HepG2 (cell line): ENCODE results near the gene KIF5B. TPM values are rescaled to one million over a fixed set of nuclear protein-coding genes. Genes with fewer than 3 reads are reported as not detected.

ENCODE experiments used
- ATAC-seq: fragments of 200-7000 bp; cut with Tn5 transposase; 3 replicates; pipeline ENCODE4 v1.9.1; 2020; ENCODE audit warnings: mild to moderate bottlenecking, moderate library complexity
- BruUV-seq: library from RNA; stranded (reverse); fragments of 400-500 nt; replicated peaks from 2 replicates; lab custom pipeline; 2021; lab: Mats Ljungman, UMichigan
- CTCF ChIA-PET: fragments of 300-600 bp; formaldehyde crosslinking; extraction: SDS; loops from one replicate; lab custom pipeline; 2021; ENCODE audit warnings: low total read pairs, inconsistent platforms, low intra/inter-chr PET ratio; lab: Yijun Ruan, JAX
- POLR2A ChIA-PET: fragments of 350-600 bp; sonication (Branson Sonifier 250); formaldehyde crosslinking; loops from one replicate; lab custom pipeline; 2020; ENCODE audit warnings: antibody characterized with exemption, inconsistent platforms; lab: Yijun Ruan, JAX
- DNase-seq: peaks from one replicate; pipeline ENCODE4 v3.0.0-alpha.2; 2015; ENCODE audit warnings: low spot score
- FAIRE-seq: peaks from 3 replicates; lab custom pipeline; 2011; peaks lifted over from hg19 to GRCh38; lab: Jason Lieb, UNC
- H2AFZ ChIP-seq: one replicate; pipeline ENCODE4 v1.6.1; 2011; ENCODE audit warnings: low read length, inconsistent platforms
- H3K27ac ChIP-seq: fragments of 300-600 bp; 3 replicates; pipeline ENCODE4 v1.8.0; 2011; ENCODE audit warnings: mixed run types, mild to moderate bottlenecking, mixed read lengths, low read length, inconsistent platforms; ENCODE audit not compliant: insufficient read depth; ENCODE audit errors: extremely low read length
- H3K27me3 ChIP-seq, 2 experiments: fragments of 200-600 bp in 1 of 2; 2 replicates in 1 of 2; 3 replicates in 1 of 2; pipeline versions ENCODE4 v1.6.0 to v1.8.0; 2011; ENCODE audit warnings: low read length in 2 of 2, mild to moderate bottlenecking in 2 of 2, moderate library complexity in 2 of 2, inconsistent platforms in 1 of 2; ENCODE audit not compliant: insufficient read depth in 2 of 2, control insufficient read depth in 1 of 2
- H3K36me3 ChIP-seq, 2 experiments: fragments of 200-600 bp in 1 of 2; replicated peaks in 1 of 2; 2 replicates in 1 of 2; 3 replicates in 1 of 2; pipeline versions ENCODE4 v1.5.1 to v1.8.0; 2011; ENCODE audit warnings: low read length in 2 of 2, inconsistent platforms in 1 of 2; ENCODE audit not compliant: insufficient read depth in 2 of 2, control insufficient read depth in 1 of 2
- H3K4me1 ChIP-seq: 2 replicates; pipeline ENCODE4 v1.5.1; 2012; ENCODE audit warnings: low read length, inconsistent platforms; ENCODE audit not compliant: insufficient read depth
- H3K4me2 ChIP-seq: 2 replicates; pipeline ENCODE4 v1.6.0; 2011; ENCODE audit warnings: low read depth, low read length, inconsistent platforms
- H3K4me3 ChIP-seq, 3 experiments: fragments of 200-600 bp in 1 of 3; sonication (generic), shearing (Covaris generic) in 1 of 3; replicated peaks in 1 of 3; 2 replicates each; pipeline ENCODE4 v1.5.1; 2011 to 2016; ENCODE audit warnings: low read length in 3 of 3, inconsistent platforms in 2 of 3, low read depth in 2 of 3, mild to moderate bottlenecking in 2 of 3, control low read depth in 1 of 3, mixed read lengths in 1 of 3; ENCODE audit not compliant: insufficient read depth in 1 of 3
- H3K79me2 ChIP-seq: one replicate; pipeline ENCODE4 v1.6.1; 2011; ENCODE audit warnings: low read length, inconsistent platforms; ENCODE audit not compliant: insufficient read depth
- H3K9ac ChIP-seq: 2 replicates; pipeline ENCODE4 v1.6.0; 2011; ENCODE audit warnings: mild to moderate bottlenecking, low read depth, low read length, inconsistent platforms; ENCODE audit not compliant: insufficient read depth
- H3K9me3 ChIP-seq: 2 replicates; pipeline ENCODE4 v1.5.1; 2012; ENCODE audit warnings: mild to moderate bottlenecking, low read length
- H4K20me1 ChIP-seq: 2 replicates; pipeline ENCODE4 v1.6.0; 2011; ENCODE audit warnings: inconsistent platforms, mild to moderate bottlenecking, low read length, moderate library complexity; ENCODE audit not compliant: insufficient read depth
- BCL6 ChIP-seq: IDR thresholded peaks from 2 replicates; pipeline ENCODE4 v1.6.1; 2016; ENCODE audit warnings: missing genetic modification reagents, missing compliant biosample characterization
- CAMTA2 ChIP-seq: sonication (generic); formaldehyde crosslinking; IDR thresholded peaks from 2 replicates; pipeline ENCODE4 v1.4.0; 2020; ENCODE audit warnings: mild to moderate bottlenecking, missing genetic modification reagents, borderline replicate concordance
- CEBPB ChIP-seq: IDR thresholded peaks from 2 replicates; pipeline ENCODE4 v1.6.1; 2011; ENCODE audit warnings: low read depth, low read length, improper control_type of control experiment, borderline replicate concordance
- CEBPG ChIP-seq: IDR thresholded peaks from 2 replicates; pipeline ENCODE4 v1.6.1; 2016
- ELF3 ChIP-seq: IDR thresholded peaks from 2 replicates; pipeline ENCODE4 v1.6.1; 2016; ENCODE audit warnings: missing genetic modification reagents, missing compliant biosample characterization
- HDAC6 ChIP-seq: fragments of 200-600 bp; sonication (generic); IDR thresholded peaks from 2 replicates; pipeline ENCODE4 v1.7.0; 2017; ENCODE audit warnings: mild to moderate bottlenecking, antibody characterized with exemption, low read length, low read depth
- HNRNPK ChIP-seq: fragments of 200-400 bp; formaldehyde crosslinking; IDR thresholded peaks from 2 replicates; pipeline ENCODE4 v1.6.1; 2018; ENCODE audit warnings: low read length, low read depth, moderate library complexity, mild to moderate bottlenecking; ENCODE audit not compliant: poor library complexity, severe bottlenecking
- TCF7L2 ChIP-seq: IDR thresholded peaks from 2 replicates; pipeline ENCODE4 v1.6.1; 2011; ENCODE audit warnings: mild to moderate bottlenecking, low read depth, low read length, moderate library complexity
- TMF1 ChIP-seq: sonication (generic); formaldehyde crosslinking; IDR thresholded peaks from 2 replicates; pipeline ENCODE4 v1.8.1; 2022; ENCODE audit warnings: low read depth, missing genetic modification reagents
- ZBTB7B ChIP-seq: sonication (generic); formaldehyde crosslinking; IDR thresholded peaks from 2 replicates; pipeline ENCODE4 v1.4.0; 2020; ENCODE audit warnings: missing genetic modification reagents
- ZNF124 ChIP-seq: sonication (generic); formaldehyde crosslinking; IDR thresholded peaks from 2 replicates; pipeline ENCODE4 v1.4.0; 2020; ENCODE audit warnings: missing genetic modification reagents
- ZNF224 ChIP-seq: sonication (generic); formaldehyde crosslinking; IDR thresholded peaks from 2 replicates; pipeline ENCODE4 v1.5.0; 2020; ENCODE audit warnings: mild to moderate bottlenecking, missing genetic modification reagents
- ZNF605 ChIP-seq: sonication (generic); formaldehyde crosslinking; IDR thresholded peaks from 2 replicates; pipeline ENCODE4 v1.8.0; 2022; ENCODE audit warnings: mild to moderate bottlenecking, missing genetic modification reagents
- ZNF607 ChIP-seq: sonication (generic); formaldehyde crosslinking; IDR thresholded peaks from 2 replicates; pipeline ENCODE4 v1.5.1; 2020; ENCODE audit warnings: missing genetic modification reagents, mild to moderate bottlenecking, borderline replicate concordance
- ZNF761 ChIP-seq: sonication (generic); formaldehyde crosslinking; conservative IDR thresholded peaks from 2 replicates; pipeline ENCODE4 v1.4.0; 2020; ENCODE audit warnings: mild to moderate bottlenecking, missing genetic modification reagents
- ZNF792 ChIP-seq: IDR thresholded peaks from 2 replicates; pipeline ENCODE4 v1.6.1; 2016
- WGBS: methylation state at CpG from one replicate; pipeline ENCODE4 v1.1.6; 2017; ENCODE audit warnings: low lambda C conversion rate; 5-methylcytosine and 5-hydroxymethylcytosine counted together
- in situ Hi-C: cut with HindIII; loops from 2 replicates; pipeline ENCODE4 v1.10.0; 2017; ENCODE audit warnings: low pct_unique_long_range_greater_than_20kb; ENCODE audit not compliant: extremely low pct_ligation_motif_present
- intact Hi-C: fragments of 100-400 bp; cut with micrococcal nuclease; formaldehyde crosslinking; loops from one replicate; pipeline ENCODE4 v1.10.0; 2022; ENCODE audit not compliant: unreplicated experiment
- polyA plus RNA-seq, 8 experiments: library from polyadenylated mRNA; depleted of rRNA in 3 of 8; stranded (reverse) in 7 of 8; unstranded in 1 of 8; fragments of >200 nt; fragmentation: Illumina TruSeq in 4 of 8; extraction: Trizol in 4 of 8; gene quantifications; 2 replicates each; pipeline versions ENCODE4 v1.2.1 to v1.2.3, GENCODE V29; 2011 to 2016; ENCODE audit warnings: low read depth in 4 of 8, missing spikeins in 1 of 8, mixed read lengths in 1 of 8; ENCODE audit not compliant: insufficient read depth in 1 of 8
- total RNA-seq, 5 experiments: library from RNA; depleted of rRNA; stranded (reverse); fragments of >200 nt; fragmentation: Illumina TruSeq; extraction: Trizol; gene quantifications; 2 replicates each; pipeline ENCODE4 v1.2.3, GENCODE V29; 2016; ENCODE audit warnings: low read depth in 1 of 5
- TF ChIP-seq, protein P1 (sequence below): sonication (generic); formaldehyde crosslinking; IDR thresholded peaks from 2 replicates; pipeline ENCODE4 v1.8.1; 2023; ENCODE audit warnings: mild to moderate bottlenecking, missing genetic modification reagents
- TF ChIP-seq, protein P2 (sequence below): sonication (generic); formaldehyde crosslinking; IDR thresholded peaks from 2 replicates; pipeline ENCODE4 v1.4.0; 2020; ENCODE audit warnings: missing genetic modification reagents
- TF ChIP-seq, protein P3 (sequence below): sonication (generic); formaldehyde crosslinking; conservative IDR thresholded peaks from 2 replicates; pipeline ENCODE4 v1.8.1; 2023; ENCODE audit warnings: missing genetic modification reagents

The KIF5B gene
- total and polyA plus RNA-seq, 2 of the 13 experiments (the other 11 are each of a cell fraction or from before 2014, with no cell fraction given): 34.3 to 133 TPM

DNA sequence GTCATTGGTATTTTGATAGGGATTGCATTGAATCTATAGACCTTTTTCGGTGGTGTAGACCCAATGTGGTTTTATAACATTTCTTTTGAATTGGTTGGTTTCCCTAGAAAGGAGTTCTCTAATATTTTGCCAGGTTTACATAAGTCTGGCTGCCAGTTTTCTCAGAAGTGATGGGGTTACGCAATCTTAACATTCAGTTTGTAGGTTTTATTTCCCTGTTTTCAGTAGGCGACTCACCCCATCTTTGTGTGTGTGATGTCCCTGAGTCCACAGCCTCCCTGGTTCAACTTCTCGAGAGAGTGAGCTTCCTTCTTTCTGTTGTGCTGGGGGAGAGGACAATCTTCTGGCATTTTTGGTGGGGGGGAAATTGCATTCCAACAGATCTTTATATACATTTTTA lies 9.6 kb upstream of the KIF5B start:
- H4K20me1 ChIP-seq: no peaks in the 10 kb centered on the region
- 68% methylated on average over 4 of the region's 4 CpGs for WGBS
- H3K4me3 ChIP-seq: no peak overlapping the region
- FAIRE-seq: no peak
- H3K27me3 ChIP-seq: no peaks in the 10 kb centered on the region
- in situ Hi-C loops (no loop called here), intact Hi-C loops (no loop called here)
- H3K36me3 ChIP-seq: no peaks in the 10 kb centered on the region
- POLR2A ChIA-PET: no interaction called here
- CTCF ChIA-PET: no interaction called here
- H3K9me3 ChIP-seq: no peaks in the 10 kb centered on the region
- H3K79me2 ChIP-seq: no peaks in the 10 kb centered on the region
- no peak overlapping the region for H3K27ac ChIP-seq
- peaks cover 17% of the 10 kb centered on the region for H3K4me1 ChIP-seq
- no TSS peak for BruUV-seq
- no peak overlapping the region for H3K9ac ChIP-seq
- no peak for ATAC-seq
- TF ChIP-seq HNRNPK (no peak), CEBPB (peak; percentile 94), BCL6 (peak; percentile 38; the same call in 1 of the 2 replicates), ELF3 (CRISPR knock-in tag) (peak; percentile 53; the same call in 1 of the 2 replicates), CEBPG (CRISPR knock-in tag) (peak; percentile 83)
- TF ChIP-seq, all 625 proteins: peak for 4
- H2AFZ ChIP-seq: no peak overlapping the region
- H3K4me2 ChIP-seq: no peak overlapping the region; the same call in 1 of the 2 replicates
- no peak for DNase-seq

DNA sequence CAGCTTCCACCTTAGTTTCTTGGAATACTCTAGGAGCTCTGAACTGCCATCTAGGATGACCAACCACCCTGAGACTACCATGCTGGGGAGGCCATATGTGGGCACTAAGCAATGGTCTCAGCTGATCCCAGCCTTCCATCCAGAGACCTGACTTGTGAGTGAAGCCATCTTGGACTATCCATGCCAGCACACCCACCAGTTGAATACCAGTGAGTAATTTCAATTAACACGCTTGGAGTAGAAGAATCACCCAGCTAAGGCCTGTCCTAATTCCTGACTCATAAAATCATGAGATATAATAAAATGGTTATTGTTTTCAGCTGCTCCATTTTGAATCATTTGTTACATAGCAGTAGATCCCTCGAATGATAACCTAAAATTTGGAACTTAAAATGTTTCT lies 5.2 kb upstream of the KIF5B start:
- BruUV-seq: no TSS peak
- POLR2A ChIA-PET: no interaction called here
- no peak for TF ChIP-seq CAMTA2 (CRISPR knock-in tag)
- TF ChIP-seq ZNF792 (CRISPR knock-in tag): no peak
- no peak for TF ChIP-seq ZNF761 (CRISPR knock-in tag)
- TF ChIP-seq ZNF607 (CRISPR knock-in tag): no peak
- TF ChIP-seq, protein P1, sequence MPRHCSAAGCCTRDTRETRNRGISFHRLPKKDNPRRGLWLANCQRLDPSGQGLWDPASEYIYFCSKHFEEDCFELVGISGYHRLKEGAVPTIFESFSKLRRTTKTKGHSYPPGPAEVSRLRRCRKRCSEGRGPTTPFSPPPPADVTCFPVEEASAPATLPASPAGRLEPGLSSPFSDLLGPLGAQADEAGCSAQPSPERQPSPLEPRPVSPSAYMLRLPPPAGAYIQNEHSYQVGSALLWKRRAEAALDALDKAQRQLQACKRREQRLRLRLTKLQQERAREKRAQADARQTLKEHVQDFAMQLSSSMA (CRISPR knock-in tag): no peak
- no peak for TF ChIP-seq ZNF124 (CRISPR knock-in tag)
- no peak for TF ChIP-seq TMF1
- no peak for TF ChIP-seq ZNF224 (CRISPR knock-in tag)
- TF ChIP-seq ZBTB7B (CRISPR knock-in tag): no peak
- TF ChIP-seq, protein P2, sequence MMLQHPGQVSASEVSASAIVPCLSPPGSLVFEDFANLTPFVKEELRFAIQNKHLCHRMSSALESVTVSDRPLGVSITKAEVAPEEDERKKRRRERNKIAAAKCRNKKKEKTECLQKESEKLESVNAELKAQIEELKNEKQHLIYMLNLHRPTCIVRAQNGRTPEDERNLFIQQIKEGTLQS (CRISPR knock-in tag): no peak
- no peak for TF ChIP-seq HDAC6
- TF ChIP-seq, protein P3, sequence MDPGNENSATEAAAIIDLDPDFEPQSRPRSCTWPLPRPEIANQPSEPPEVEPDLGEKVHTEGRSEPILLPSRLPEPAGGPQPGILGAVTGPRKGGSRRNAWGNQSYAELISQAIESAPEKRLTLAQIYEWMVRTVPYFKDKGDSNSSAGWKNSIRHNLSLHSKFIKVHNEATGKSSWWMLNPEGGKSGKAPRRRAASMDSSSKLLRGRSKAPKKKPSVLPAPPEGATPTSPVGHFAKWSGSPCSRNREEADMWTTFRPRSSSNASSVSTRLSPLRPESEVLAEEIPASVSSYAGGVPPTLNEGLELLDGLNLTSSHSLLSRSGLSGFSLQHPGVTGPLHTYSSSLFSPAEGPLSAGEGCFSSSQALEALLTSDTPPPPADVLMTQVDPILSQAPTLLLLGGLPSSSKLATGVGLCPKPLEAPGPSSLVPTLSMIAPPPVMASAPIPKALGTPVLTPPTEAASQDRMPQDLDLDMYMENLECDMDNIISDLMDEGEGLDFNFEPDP (CRISPR knock-in tag): no peak
- no peak for TF ChIP-seq TCF7L2
- no peak for TF ChIP-seq ZNF605

More for the DNA sequence above, 5.2 kb upstream of the KIF5B start:
- FAIRE-seq: no peak
- no peak for ATAC-seq
- no peak overlapping the region for H3K9ac ChIP-seq
- no peaks in the 10 kb centered on the region for H3K27me3 ChIP-seq
- in situ Hi-C loops (no loop called here), intact Hi-C loops (no loop called here)
- H3K4me2 ChIP-seq: no peak overlapping the region
- no peak overlapping the region for H3K4me3 ChIP-seq
- H3K27ac ChIP-seq: no peak overlapping the region
- CTCF ChIA-PET: no interaction called here
- no peak overlapping the region for H2AFZ ChIP-seq
- peaks cover 5% of the 10 kb centered on the region for H3K79me2 ChIP-seq
- no peaks in the 10 kb centered on the region for H4K20me1 ChIP-seq
- DNase-seq: no peak
- no peaks in the 10 kb centered on the region for H3K36me3 ChIP-seq
- no peaks in the 10 kb centered on the region for H3K9me3 ChIP-seq
- WGBS: 98% methylated on average over 2 of the region's 2 CpGs
- peaks cover 58% of the 10 kb centered on the region for H3K4me1 ChIP-seq
